HG02623 (cell line): ENCODE results near the gene MAL.

Experiments
- ATAC-seq: cut with Tn5 transposase; IDR thresholded peaks from one replicate; pipeline ENCODE4 v1.9.1; 2021; ENCODE audit warnings: moderate library complexity; ENCODE audit not compliant: unreplicated experiment

MAL gene

GRCh38 chr2:95015261-95015912 is 10.1 kb upstream of the MAL start:
- no peak for ATAC-seq

DNA sequence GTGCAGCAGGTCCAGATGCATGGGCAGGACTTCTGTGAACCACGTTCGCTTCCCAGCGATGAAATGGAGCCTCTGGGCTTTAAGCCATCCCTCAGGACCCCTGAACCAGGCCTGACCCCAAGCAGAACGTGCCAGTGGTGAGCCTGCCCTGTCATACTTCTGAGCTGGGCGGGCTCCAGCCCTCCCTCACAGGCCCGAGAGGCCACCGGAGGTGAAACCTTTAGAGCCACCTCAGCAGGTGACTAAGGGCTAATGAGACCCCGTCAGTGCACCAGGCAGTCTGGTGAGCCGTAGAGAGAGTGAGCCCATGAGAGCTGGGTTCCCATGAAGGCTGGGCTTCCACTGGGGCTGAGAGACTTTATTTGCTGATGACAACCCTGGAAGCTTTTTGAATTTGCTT is 8.9 kb upstream of the MAL start:
- no peak for ATAC-seq

DNA sequence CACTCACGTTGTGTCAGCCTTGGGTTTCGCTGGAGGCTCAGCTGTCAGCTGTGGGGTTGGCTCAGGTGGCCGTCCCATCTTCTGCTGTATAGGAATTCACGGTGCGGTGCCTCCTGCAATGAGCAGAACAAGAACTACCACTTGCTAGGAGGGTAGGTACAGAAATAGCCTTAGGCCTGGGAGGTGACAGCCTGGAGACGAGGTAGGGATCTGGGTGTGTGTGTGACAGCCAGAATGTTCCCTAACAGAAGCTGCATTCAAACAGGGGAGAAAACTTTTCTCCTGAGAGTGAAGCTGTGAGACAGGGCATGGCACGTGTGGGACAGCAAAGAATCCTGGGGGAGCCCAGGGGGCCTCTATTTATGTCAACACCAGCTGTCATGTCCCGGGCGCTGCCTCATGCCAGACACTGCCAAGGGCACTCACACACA is 8.4 kb upstream of the MAL start:
- ATAC-seq: no peak

DNA sequence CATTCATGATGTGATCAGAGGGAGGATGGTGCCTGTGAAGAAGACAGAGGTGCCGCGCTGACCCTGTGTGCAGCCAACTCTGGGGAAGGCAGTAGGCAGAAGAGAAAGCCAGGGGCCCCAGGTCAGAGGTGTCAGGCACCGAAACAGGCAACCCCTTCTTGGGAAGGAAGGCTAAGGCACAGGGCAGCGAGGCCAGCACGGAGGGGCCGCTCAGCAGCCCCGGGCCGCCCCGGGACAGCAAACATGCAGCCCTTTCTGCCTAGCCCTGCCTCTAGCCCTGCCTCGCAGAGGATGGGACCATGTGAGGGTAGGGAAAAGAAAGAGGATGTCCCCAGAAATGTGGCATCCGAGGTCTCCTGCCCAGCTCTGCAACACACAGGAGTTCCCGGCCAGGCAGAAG is 7.7 kb upstream of the MAL start:
- no peak for ATAC-seq

DNA sequence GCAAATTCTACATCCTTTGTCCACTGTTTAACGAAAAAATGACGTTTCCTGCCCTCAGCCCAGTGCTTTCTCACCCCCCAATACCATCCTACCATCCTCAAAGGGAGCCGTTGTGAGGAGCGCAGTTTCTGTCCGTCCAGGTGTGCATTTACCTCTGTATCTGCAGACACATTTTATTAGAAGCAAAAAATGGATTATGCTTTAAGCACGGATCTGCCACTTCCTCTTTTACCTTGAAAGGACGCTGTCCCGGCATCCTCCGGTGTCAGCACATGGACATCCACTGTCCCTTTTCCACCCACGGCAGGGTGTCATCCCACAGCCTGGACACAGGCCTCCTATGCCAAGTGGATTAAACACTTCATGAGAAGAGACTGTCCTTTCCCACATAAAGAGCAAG is 7.2 kb upstream of the MAL start:
- ATAC-seq: no peak

GRCh38 chr2:95018861-95019550 is 6.5 kb upstream of the MAL start:
- ATAC-seq: no peak

- no peak for ATAC-seq
These were observed 5.9 kb upstream of the MAL start for GRCh38 chr2:95019572-95019971.

- no peak for ATAC-seq
These were observed 5.1 kb upstream of the MAL start for GRCh38 chr2:95020275-95021022.

- no peak for ATAC-seq
These were observed 4.5 kb upstream of the MAL start for GRCh38 chr2:95021023-95021416.

GRCh38 chr2:95021847-95022246 is 3.7 kb upstream of the MAL start:
- ATAC-seq: no peak

DNA sequence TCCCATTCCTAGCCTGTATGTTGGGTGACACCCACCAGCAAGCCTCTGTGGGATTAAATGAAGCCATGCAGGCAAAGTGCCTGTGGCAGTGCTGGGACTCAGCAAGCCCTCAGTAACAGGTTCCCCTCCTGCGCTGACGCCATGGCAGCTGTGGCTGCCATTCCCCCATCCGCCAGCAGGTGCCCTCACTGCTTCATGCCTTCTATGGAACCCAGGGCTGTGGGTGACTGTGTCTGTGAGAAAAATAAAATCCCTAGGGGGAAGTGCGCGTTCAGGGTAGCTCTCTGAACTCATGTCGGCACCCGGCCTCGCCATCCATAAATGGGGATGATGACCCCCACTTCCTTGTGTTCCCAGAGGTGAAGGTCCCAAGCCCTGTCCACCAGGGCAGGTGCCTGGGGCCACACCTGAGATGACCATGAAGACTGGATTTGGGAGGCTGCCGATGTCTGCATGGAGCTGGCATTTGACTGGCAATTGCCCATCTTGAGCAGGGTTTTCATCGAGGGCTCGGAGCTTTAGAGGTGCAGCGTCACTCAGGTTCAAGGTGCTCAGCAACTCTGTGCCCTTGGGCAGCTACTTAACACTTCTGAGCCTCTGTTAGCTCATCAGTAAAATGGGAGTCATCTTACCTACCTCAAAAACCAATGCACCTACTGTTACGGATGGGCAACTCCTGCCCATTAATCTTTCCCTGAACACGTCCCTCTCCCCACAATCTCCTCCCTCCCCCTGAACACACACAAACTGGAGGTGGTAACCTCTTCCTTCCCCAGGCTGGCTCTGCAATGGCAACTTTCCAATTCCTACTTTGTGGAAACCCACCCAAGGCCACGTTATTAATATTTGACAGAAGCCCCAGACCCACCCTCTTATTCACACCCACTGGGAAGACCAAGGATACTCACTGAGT is 2.9 kb upstream of the MAL start:
- peak; percentile 90 for ATAC-seq

GRCh38 chr2:95023222-95023597 is 2.3 kb upstream of the MAL start:
- ATAC-seq: no peak

DNA sequence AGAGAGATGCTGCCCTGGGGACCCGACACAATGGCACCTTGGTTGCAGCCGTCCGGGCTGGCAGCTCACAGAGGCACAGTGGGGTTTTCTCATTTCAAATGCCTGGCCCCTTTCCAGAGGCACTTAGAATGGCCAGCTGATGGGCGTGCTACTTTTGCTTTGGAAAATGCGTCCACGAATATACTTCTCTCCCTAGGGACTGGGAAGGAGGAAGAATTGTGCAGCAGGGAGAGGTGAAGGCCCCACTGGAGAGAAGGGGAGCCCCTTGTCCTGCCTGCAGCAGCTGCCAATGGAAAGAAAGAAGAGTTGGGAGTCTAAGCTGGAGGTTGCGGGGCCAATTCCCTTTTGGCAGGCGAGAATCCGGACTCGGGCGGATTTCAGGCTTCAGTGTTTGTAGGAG is 1.1 kb upstream of the MAL start:
- ATAC-seq: no peak

DNA sequence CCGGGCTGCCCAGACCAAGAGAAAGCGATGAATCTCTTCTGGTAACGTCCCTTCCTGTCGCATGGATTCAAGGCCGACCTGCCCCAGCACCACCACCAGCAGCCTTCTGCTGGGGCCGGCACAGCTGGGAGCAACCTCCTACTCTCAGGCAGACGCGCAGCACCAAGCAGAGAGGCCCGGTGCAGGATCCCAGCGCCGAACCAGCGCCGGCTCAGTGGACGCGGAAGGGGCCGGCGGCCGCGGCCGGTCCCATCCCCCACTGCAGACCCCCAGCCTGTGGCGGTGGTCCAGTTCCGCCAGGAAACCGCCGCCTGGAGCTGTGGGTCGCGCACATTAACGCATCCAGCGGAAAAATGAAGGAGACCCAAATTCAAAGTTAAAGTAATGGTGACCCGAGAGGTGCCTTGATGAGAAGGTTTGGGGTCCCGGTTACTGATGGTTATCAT is 525 bp upstream of the MAL start:
- no peak for ATAC-seq

DNA sequence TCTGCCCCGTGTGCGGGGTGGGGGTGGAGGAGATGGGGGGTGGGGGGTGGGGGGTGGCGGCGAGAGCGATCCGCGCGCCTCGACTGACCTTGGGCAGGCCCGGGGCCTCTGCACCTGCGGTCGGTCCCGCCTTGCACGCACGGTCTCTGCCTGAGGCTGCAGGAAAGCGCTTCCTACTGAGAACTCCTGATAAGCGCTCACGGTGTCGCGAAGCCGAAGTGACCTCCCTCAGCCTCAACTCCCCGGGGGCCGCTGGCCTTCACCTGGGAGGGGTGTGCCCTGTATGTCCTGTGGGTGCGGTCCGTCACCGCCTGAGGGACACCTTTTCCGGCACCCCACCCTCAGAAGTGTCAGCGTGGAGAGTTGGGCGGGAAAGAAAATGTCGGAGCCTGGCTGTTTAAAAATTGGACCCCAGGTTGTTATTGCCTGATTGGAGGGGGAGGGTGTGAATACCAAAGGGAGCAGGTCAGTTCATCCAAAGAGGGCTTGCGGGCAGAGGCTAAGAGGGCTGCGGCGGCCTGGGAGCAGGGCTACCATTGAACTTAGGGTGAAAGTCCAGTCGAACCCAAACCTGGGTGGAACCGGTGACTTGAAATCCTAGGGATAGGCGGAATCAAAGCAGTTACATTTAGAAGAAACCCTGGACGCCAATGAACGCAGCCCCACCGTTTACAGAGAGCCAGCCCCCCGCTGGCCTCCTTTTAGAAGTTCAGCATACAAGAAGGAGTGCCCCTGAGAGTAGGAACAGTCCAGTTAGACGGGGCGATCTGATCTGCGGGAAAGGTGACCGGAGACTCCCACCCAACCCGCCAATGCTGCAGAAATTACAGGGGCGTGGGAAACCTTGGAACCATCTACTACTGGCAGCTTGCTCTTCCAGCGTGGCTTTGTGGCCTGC is 1.2 kb downstream of the MAL start:
- ATAC-seq: no peak

- no peak for ATAC-seq
These were observed 1.8 kb downstream of the MAL start for GRCh38 chr2:95027369-95027720.

GRCh38 chr2:95029898-95030341 is 4.4 kb downstream of the MAL start:
- no peak for ATAC-seq

DNA sequence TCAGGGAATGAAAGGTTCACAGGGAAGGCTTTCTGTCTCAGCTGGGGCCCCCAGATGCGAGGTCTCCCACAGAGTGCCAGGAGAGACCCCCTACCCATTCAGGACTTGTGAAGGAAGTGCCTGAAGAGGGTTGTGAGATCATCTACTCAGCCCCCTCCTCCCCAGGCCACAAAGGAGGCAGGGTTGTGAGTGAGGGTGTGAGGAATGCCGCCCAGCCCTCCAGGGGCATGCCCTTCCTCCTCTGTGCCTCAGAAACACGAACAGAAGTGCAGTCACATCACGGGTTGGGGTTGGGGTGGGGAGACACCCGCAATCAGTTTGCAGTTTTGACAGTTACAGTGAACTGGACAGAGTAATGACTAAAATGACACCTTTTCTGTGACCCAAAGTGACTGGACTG is 5.0 kb downstream of the MAL start:
- no peak for ATAC-seq

GRCh38 chr2:95031076-95031725 is 5.7 kb downstream of the MAL start:
- no peak for ATAC-seq

GRCh38 chr2:95031726-95032116 is 6.2 kb downstream of the MAL start:
- ATAC-seq: no peak
